HepG2 (cell line): ENCODE data around the gene NOXO1. TPM values are rescaled to one million over a fixed set of nuclear protein-coding genes. Genes with fewer than 3 reads are reported as not detected.

Experiments used
- ATAC-seq: fragments of 200-7000 bp; cut with Tn5 transposase; 3 replicates; pipeline ENCODE4 v1.9.1; 2020; ENCODE audit warnings: mild to moderate bottlenecking, moderate library complexity
- BruUV-seq: library from RNA; stranded (reverse); fragments of 400-500 nt; replicated peaks from 2 replicates; lab custom pipeline; 2021; lab: Mats Ljungman, UMichigan
- CTCF ChIA-PET: fragments of 300-600 bp; formaldehyde crosslinking; extraction: SDS; loops from one replicate; lab custom pipeline; 2021; ENCODE audit warnings: low total read pairs, inconsistent platforms, low intra/inter-chr PET ratio; lab: Yijun Ruan, JAX
- POLR2A ChIA-PET: fragments of 350-600 bp; sonication (Branson Sonifier 250); formaldehyde crosslinking; loops from one replicate; lab custom pipeline; 2020; ENCODE audit warnings: antibody characterized with exemption, inconsistent platforms; lab: Yijun Ruan, JAX
- DNase-seq: peaks from one replicate; pipeline ENCODE4 v3.0.0-alpha.2; 2015; ENCODE audit warnings: low spot score
- FAIRE-seq: peaks from 3 replicates; lab custom pipeline; 2011; peaks lifted over from hg19 to GRCh38; lab: Jason Lieb, UNC
- H2AFZ ChIP-seq: one replicate; pipeline ENCODE4 v1.6.1; 2011; ENCODE audit warnings: low read length, inconsistent platforms
- H3K27ac ChIP-seq: fragments of 300-600 bp; 3 replicates; pipeline ENCODE4 v1.8.0; 2011; ENCODE audit warnings: mixed run types, mild to moderate bottlenecking, mixed read lengths, low read length, inconsistent platforms; ENCODE audit not compliant: insufficient read depth; ENCODE audit errors: extremely low read length
- H3K27me3 ChIP-seq, 2 experiments: fragments of 200-600 bp in 1 of 2; 2 replicates in 1 of 2; 3 replicates in 1 of 2; pipeline versions ENCODE4 v1.6.0 to v1.8.0; 2011; ENCODE audit warnings: low read length in 2 of 2, mild to moderate bottlenecking in 2 of 2, moderate library complexity in 2 of 2, inconsistent platforms in 1 of 2; ENCODE audit not compliant: insufficient read depth in 2 of 2, control insufficient read depth in 1 of 2
- H3K36me3 ChIP-seq, 2 experiments: fragments of 200-600 bp in 1 of 2; replicated peaks in 1 of 2; 2 replicates in 1 of 2; 3 replicates in 1 of 2; pipeline versions ENCODE4 v1.5.1 to v1.8.0; 2011; ENCODE audit warnings: low read length in 2 of 2, inconsistent platforms in 1 of 2; ENCODE audit not compliant: insufficient read depth in 2 of 2, control insufficient read depth in 1 of 2
- H3K4me1 ChIP-seq: 2 replicates; pipeline ENCODE4 v1.5.1; 2012; ENCODE audit warnings: low read length, inconsistent platforms; ENCODE audit not compliant: insufficient read depth
- H3K4me2 ChIP-seq: 2 replicates; pipeline ENCODE4 v1.6.0; 2011; ENCODE audit warnings: low read depth, low read length, inconsistent platforms
- H3K4me3 ChIP-seq, 3 experiments: fragments of 200-600 bp in 1 of 3; sonication (generic), shearing (Covaris generic) in 1 of 3; replicated peaks in 1 of 3; 2 replicates each; pipeline ENCODE4 v1.5.1; 2011 to 2016; ENCODE audit warnings: low read length in 3 of 3, inconsistent platforms in 2 of 3, low read depth in 2 of 3, mild to moderate bottlenecking in 2 of 3, control low read depth in 1 of 3, mixed read lengths in 1 of 3; ENCODE audit not compliant: insufficient read depth in 1 of 3
- H3K79me2 ChIP-seq: one replicate; pipeline ENCODE4 v1.6.1; 2011; ENCODE audit warnings: low read length, inconsistent platforms; ENCODE audit not compliant: insufficient read depth
- H3K9ac ChIP-seq: 2 replicates; pipeline ENCODE4 v1.6.0; 2011; ENCODE audit warnings: mild to moderate bottlenecking, low read depth, low read length, inconsistent platforms; ENCODE audit not compliant: insufficient read depth
- H3K9me3 ChIP-seq: 2 replicates; pipeline ENCODE4 v1.5.1; 2012; ENCODE audit warnings: mild to moderate bottlenecking, low read length
- H4K20me1 ChIP-seq: 2 replicates; pipeline ENCODE4 v1.6.0; 2011; ENCODE audit warnings: inconsistent platforms, mild to moderate bottlenecking, low read length, moderate library complexity; ENCODE audit not compliant: insufficient read depth
- IRX3 ChIP-seq: sonication (generic); formaldehyde crosslinking; IDR thresholded peaks from 2 replicates; pipeline ENCODE4 v1.8.1; 2023; ENCODE audit warnings: mild to moderate bottlenecking, low read depth, missing genetic modification reagents, borderline replicate concordance
- MEIS1 ChIP-seq: sonication (generic); formaldehyde crosslinking; IDR thresholded peaks from 2 replicates; pipeline ENCODE4 v1.9.0; 2021; ENCODE audit warnings: mild to moderate bottlenecking, missing genetic modification reagents, moderate library complexity, borderline replicate concordance
- MIXL1 ChIP-seq: IDR thresholded peaks from 2 replicates; pipeline ENCODE4 v1.6.1; 2016
- NR2C2 ChIP-seq: sonication (generic); formaldehyde crosslinking; IDR thresholded peaks from 2 replicates; pipeline ENCODE4 v1.4.0; 2020; ENCODE audit warnings: missing genetic modification reagents, mild to moderate bottlenecking, moderate library complexity, borderline replicate concordance
- TBP ChIP-seq: sonication (generic); formaldehyde crosslinking; IDR thresholded peaks from 2 replicates; pipeline ENCODE4 v1.5.0; 2020; ENCODE audit warnings: missing genetic modification reagents
- TERF1 ChIP-seq: sonication (generic); formaldehyde crosslinking; IDR thresholded peaks from 2 replicates; pipeline ENCODE4 v1.8.0; 2022; ENCODE audit warnings: mild to moderate bottlenecking, missing genetic modification reagents, moderate library complexity
- TMF1 ChIP-seq: sonication (generic); formaldehyde crosslinking; IDR thresholded peaks from 2 replicates; pipeline ENCODE4 v1.8.1; 2022; ENCODE audit warnings: low read depth, missing genetic modification reagents
- ZBTB14 ChIP-seq: sonication (generic); formaldehyde crosslinking; IDR thresholded peaks from 2 replicates; pipeline ENCODE4 v1.4.0; 2020; ENCODE audit warnings: missing genetic modification reagents
- ZMYM3 ChIP-seq: sonication (generic); formaldehyde crosslinking; IDR thresholded peaks from 2 replicates; pipeline ENCODE4 v1.5.1; 2020; ENCODE audit warnings: mild to moderate bottlenecking, missing genetic modification reagents
- ZNF629 ChIP-seq: sonication (generic); formaldehyde crosslinking; conservative IDR thresholded peaks from 2 replicates; pipeline ENCODE4 v1.5.0; 2020; ENCODE audit warnings: missing genetic modification reagents
- ZNF639 ChIP-seq: conservative IDR thresholded peaks from 2 replicates; pipeline ENCODE4 v1.6.1; 2018; ENCODE audit warnings: missing genetic modification reagents
- ZNF704 ChIP-seq: sonication (generic); formaldehyde crosslinking; IDR thresholded peaks from 2 replicates; pipeline ENCODE4 v1.8.1; 2023; ENCODE audit warnings: mild to moderate bottlenecking, inconsistent platforms, moderate library complexity, missing genetic modification reagents, borderline replicate concordance
- ZSCAN21 ChIP-seq: sonication (generic); formaldehyde crosslinking; IDR thresholded peaks from 2 replicates; pipeline ENCODE4 v1.8.0; 2022; ENCODE audit warnings: mild to moderate bottlenecking, missing genetic modification reagents, moderate library complexity, borderline replicate concordance
- WGBS: methylation state at CpG from one replicate; pipeline ENCODE4 v1.1.6; 2017; ENCODE audit warnings: low lambda C conversion rate; 5-methylcytosine and 5-hydroxymethylcytosine counted together
- in situ Hi-C: cut with HindIII; loops from 2 replicates; pipeline ENCODE4 v1.10.0; 2017; ENCODE audit warnings: low pct_unique_long_range_greater_than_20kb; ENCODE audit not compliant: extremely low pct_ligation_motif_present
- intact Hi-C: fragments of 100-400 bp; cut with micrococcal nuclease; formaldehyde crosslinking; loops from one replicate; pipeline ENCODE4 v1.10.0; 2022; ENCODE audit not compliant: unreplicated experiment
- polyA plus RNA-seq, 8 experiments: library from polyadenylated mRNA; depleted of rRNA in 3 of 8; stranded (reverse) in 7 of 8; unstranded in 1 of 8; fragments of >200 nt; fragmentation: Illumina TruSeq in 4 of 8; extraction: Trizol in 4 of 8; gene quantifications; 2 replicates each; pipeline versions ENCODE4 v1.2.1 to v1.2.3, GENCODE V29; 2011 to 2016; ENCODE audit warnings: low read depth in 4 of 8, missing spikeins in 1 of 8, mixed read lengths in 1 of 8; ENCODE audit not compliant: insufficient read depth in 1 of 8
- total RNA-seq, 5 experiments: library from RNA; depleted of rRNA; stranded (reverse); fragments of >200 nt; fragmentation: Illumina TruSeq; extraction: Trizol; gene quantifications; 2 replicates each; pipeline ENCODE4 v1.2.3, GENCODE V29; 2016; ENCODE audit warnings: low read depth in 1 of 5

The NOXO1 gene
- total and polyA plus RNA-seq, 2 of the 13 experiments (the other 11 are each of a cell fraction or from before 2014, with no cell fraction given) = 0.69 to 1.4 TPM

GRCh38 chr16:1983544-1984346 is 2.5 kb upstream of the NOXO1 start, which contains the start of gene GFER (continued):
- TF ChIP-seq ZNF704 (no peak), ZNF639 (CRISPR knock-in tag) (0 out of 2 replicates have a peak, but pooled peaks have one; percentile 75), ZBTB14 (CRISPR knock-in tag) (peak; percentile 97)

DNA sequence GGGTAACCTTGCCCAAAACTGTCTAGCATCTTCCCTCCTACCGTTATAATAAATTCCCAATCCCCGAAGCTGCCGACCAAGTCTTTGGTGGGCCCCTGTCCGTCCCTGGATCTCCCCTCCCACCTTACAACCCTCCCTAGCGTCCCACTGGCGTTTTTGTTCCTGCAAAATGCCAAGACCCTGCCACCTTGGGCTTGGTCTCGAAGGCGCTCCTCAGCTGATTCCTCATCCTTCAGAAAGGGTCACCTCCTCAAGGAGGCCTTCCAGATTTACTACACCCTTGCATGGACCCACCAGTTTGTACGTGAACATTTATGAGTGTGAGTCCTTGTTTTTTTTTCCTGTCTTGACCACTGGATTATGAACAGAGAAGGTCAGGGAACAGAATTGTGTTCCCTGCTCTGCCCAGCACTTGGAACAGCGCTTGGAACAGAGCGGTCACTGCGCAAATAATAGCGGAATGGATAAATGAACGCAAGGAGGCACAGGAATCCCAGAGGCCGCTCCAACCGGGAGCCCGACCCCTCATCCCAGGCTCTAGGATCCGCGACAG is 1.8 kb upstream of the NOXO1 start:
- in situ Hi-C loops (no loop called here), intact Hi-C loops (no loop called here)
- FAIRE-seq (no peak), DNase-seq (no peak), ATAC-seq (no peak)
- no TSS peak for BruUV-seq
- Histone ChIP-seq H4K20me1 (no peaks in the 10 kb centered on the region), H2AFZ (no peak overlapping the region), H3K9ac (peak overlapping the region; percentile 64), H3K27me3 (no peaks in the 10 kb centered on the region), H3K27ac (peak overlapping the region; percentile 97), H3K36me3 (peaks cover 12 to 21% of the 10 kb centered on the region in 2 experiments; a peak in 4 of 5 replicates), H3K4me2 (peak overlapping the region; percentile 91), H3K4me1 (peaks cover 47% of the 10 kb centered on the region), H3K9me3 (no peaks in the 10 kb centered on the region), H3K79me2 (peaks cover 13% of the 10 kb centered on the region), H3K4me3 (peak overlapping the region; percentile 65 to 84 (median 81); a peak in 5 of 6 replicates)
- ChIA-PET POLR2A (interaction anchor here (0.6 to 6.8 kb wide), 4 partner anchors 11 to 757 kb away, joined by 3 to 62 read pairs (median 14); partner anchors contain the start of gene RPS2), CTCF (interaction anchor here (1.2 kb wide), 1 partner anchor 21 kb away, joined by 4 read pairs; no protein-coding TSS in a partner anchor)
- 48% methylated on average over 13 of the region's 19 CpGs for WGBS
- TF ChIP-seq TERF1 (no peak), TBP (CRISPR knock-in tag) (no peak), ZMYM3 (peak; percentile 51; the same call in 1 of the 2 replicates), NR2C2 (no peak), ZNF629 (CRISPR knock-in tag) (no peak), TMF1 (CRISPR knock-in tag) (0 out of 2 replicates have a peak, but pooled peaks have one; percentile 41), MEIS1 (CRISPR knock-in tag) (no peak; the same call in 1 of the 2 replicates), ZSCAN21 (CRISPR knock-in tag) (no peak), MIXL1 (CRISPR knock-in tag) (no peak), IRX3 (CRISPR knock-in tag) (no peak)
